ENCODE data around the gene TUSC1.

DNA sequence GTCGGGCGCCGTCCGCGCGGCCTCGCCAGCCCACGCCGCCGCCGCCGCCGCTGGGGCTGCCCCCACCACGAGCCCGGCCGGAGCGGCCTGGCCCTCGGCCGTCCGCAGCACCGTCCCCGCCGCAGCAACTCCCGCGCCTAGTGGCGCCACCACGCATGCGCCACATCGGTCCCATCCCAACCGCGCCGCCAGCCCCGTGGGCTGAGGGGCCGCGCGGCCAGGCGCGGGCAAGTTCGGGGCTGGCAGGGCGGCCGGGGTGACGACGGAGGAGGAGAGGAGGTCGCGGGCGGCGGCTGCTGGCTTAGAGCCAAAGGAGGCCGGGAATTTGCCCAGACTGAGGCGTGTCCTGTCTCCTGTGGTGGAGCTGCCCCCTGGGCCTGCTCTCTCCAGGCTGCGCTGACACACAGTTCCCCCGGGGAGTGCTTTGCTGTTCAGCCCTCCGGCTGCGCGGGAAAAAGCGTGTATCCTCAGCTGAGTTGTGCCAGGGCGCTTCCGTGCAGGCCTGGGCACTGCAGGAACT, at the start of gene TUSC1:
- TF ChIP-seq EZH2 (IDR thresholded peaks at IDR 0.05; ENCODE audit: insufficient read depth, poor library complexity, severe bottlenecking): no peak
- TF ChIP-seq EZH2phosphoT487 (IDR thresholded peaks at IDR 0.05; ENCODE audit: insufficient read depth, low read depth): no peak
